ENCODE data around the gene IL18BP.

DNA sequence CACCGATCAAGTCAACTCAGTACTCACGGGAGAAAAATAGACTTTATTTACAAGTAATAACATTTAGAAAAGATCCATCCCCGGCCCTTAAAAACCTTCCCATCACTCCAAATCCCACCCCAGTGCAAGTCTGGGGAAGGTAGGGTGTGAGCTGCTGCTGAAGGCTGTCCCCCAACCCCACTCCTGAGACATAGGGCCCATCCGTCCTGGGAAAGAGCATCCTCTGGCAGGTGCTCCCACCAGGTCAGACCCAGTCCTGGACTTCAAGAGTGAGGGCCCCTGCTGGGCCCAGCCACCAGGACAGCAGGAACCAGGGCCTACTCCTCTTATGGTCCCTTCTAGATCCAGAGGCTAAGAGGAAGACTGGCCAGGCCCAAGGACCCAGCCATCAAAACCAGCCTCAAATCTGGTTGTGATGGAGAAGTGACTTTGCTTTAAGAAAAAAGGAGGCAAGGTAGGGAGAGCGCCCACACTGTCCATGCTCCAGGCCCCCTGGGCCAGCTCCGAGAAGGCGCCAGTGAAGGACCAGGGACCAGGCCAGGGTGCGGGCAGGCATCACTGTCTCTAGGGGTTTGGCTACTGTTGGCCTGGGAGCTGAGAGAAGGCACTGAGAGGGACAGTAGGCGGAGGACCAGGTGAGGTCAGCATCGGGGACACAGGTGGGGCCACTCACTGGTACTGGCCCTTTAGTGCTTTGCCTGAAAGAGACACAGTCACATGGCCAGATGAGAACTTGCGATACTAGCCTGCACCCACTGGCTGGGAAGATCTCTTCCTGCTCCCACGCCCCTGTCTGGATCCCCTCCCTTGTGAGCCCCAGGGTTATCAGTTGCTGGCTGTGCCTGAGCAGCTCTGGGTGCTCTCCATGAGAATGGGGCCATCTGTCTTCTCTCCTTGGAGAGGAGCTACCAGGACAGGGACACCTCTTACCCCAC lies 4.4 kb downstream of the IL18BP start:
- TF ChIP-seq POLR2AphosphoS5 (IDR thresholded peaks at IDR 0.05) (no peak), POLR2A (IDR thresholded peaks at IDR 0.05) (no peak), EP300 (IDR thresholded peaks at IDR 0.05) (no peak)
- TF ChIP-seq, protein P1, sequence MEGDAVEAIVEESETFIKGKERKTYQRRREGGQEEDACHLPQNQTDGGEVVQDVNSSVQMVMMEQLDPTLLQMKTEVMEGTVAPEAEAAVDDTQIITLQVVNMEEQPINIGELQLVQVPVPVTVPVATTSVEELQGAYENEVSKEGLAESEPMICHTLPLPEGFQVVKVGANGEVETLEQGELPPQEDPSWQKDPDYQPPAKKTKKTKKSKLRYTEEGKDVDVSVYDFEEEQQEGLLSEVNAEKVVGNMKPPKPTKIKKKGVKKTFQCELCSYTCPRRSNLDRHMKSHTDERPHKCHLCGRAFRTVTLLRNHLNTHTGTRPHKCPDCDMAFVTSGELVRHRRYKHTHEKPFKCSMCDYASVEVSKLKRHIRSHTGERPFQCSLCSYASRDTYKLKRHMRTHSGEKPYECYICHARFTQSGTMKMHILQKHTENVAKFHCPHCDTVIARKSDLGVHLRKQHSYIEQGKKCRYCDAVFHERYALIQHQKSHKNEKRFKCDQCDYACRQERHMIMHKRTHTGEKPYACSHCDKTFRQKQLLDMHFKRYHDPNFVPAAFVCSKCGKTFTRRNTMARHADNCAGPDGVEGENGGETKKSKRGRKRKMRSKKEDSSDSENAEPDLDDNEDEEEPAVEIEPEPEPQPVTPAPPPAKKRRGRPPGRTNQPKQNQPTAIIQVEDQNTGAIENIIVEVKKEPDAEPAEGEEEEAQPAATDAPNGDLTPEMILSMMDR (IDR thresholded peaks at IDR 0.05), result no peak

All from upper lobe of left lung (tissue), 4 donors.